GM12891 (cell line): ENCODE data around the gene CLIC1.

Experiments used
- PAX5 ChIP-seq: IDR thresholded peaks from 2 replicates; pipeline ENCODE4 v1.6.1; 2011; ENCODE audit warnings: low read length, moderate library complexity, mild to moderate bottlenecking; ENCODE audit not compliant: insufficient read depth, severe bottlenecking
- POLR2A ChIP-seq: IDR thresholded peaks from 2 replicates; pipeline ENCODE4 v1.6.1; 2011; ENCODE audit warnings: low read depth, low read length, control low read depth
- POLR2AphosphoS5 ChIP-seq: IDR thresholded peaks from 2 replicates; pipeline ENCODE4 v1.6.1; 2011; ENCODE audit warnings: low read depth, low read length, control low read depth
- TAF1 ChIP-seq: IDR thresholded peaks from 2 replicates; pipeline ENCODE4 v1.6.1; 2011; ENCODE audit warnings: low read depth, low read length, control low read depth

- no peak for TF ChIP-seq TAF1
- no peak for TF ChIP-seq POLR2A
- no peak for TF ChIP-seq POLR2AphosphoS5
- TF ChIP-seq PAX5 = no peak
These were observed 29.8 kb upstream of the CLIC1 start for GRCh38 chr6:31765910-31766794.
